Gastrocnemius medialis (tissue), 4 donors: ENCODE results near the gene PLB1. TPM values are rescaled to one million over a fixed set of nuclear protein-coding genes. Genes with fewer than 3 reads are reported as not detected.

Experiments
- ATAC-seq, 2 donors: fragments of 150-250 bp; one replicate each; pipeline ENCODE4 v1.9.1; 2016
- DNase-seq, 2 donors: peaks; one replicate each; pipeline ENCODE4 v3.0.0-alpha.2; 2019
- H3K27ac ChIP-seq, 4 donors: fragments of 200-600 bp; sonication (generic); 1 replicate in 1 of 4; 2 replicates in 3 of 4; pipeline ENCODE4 v1.5.1; 2016 to 2018; ENCODE audit warnings: mild to moderate bottlenecking in 2 of 4, moderate library complexity in 1 of 4
- H3K27me3 ChIP-seq, 3 donors: fragments of 200-600 bp; sonication (generic) in 2 of 3; 1 replicate in 1 of 3; 2 replicates in 2 of 3; pipeline versions ENCODE4 v1.5.1 to v1.6.0; 2016 to 2019; ENCODE audit warnings: mild to moderate bottlenecking in 1 of 3, moderate library complexity in 1 of 3
- H3K36me3 ChIP-seq, 2 donors: fragments of 200-600 bp; sonication (generic) in 1 of 2; one replicate each; pipeline ENCODE4 v1.5.1; 2017 to 2018
- H3K4me1 ChIP-seq, 2 donors: fragments of 200-600 bp; sonication (generic) in 1 of 2; one replicate each; pipeline ENCODE4 v1.5.1; 2016 to 2017; ENCODE audit warnings: mild to moderate bottlenecking in 2 of 2
- H3K4me3 ChIP-seq, 4 donors: fragments of 200-600 bp; sonication (generic) in 3 of 4; 1 replicate in 1 of 4; 2 replicates in 3 of 4; pipeline ENCODE4 v1.5.1; 2016 to 2019; ENCODE audit warnings: mild to moderate bottlenecking in 2 of 4
- H3K9me3 ChIP-seq, 3 donors: fragments of 200-600 bp; sonication (generic) in 2 of 3; 1 replicate in 1 of 3; 2 replicates in 2 of 3; pipeline ENCODE4 v1.5.1; 2016 to 2019
- POLR2A ChIP-seq, 2 donors: fragments of 450-650 bp; IDR thresholded peaks; one replicate each; pipeline ENCODE4 v1.6.1; 2017; ENCODE audit warnings: antibody characterized with exemption in 2 of 2, mild to moderate bottlenecking in 2 of 2, moderate library complexity in 2 of 2
- in situ Hi-C, 4 donors: fragments of 200-750 bp; cut with MboI; loops; one replicate each; pipeline versions ENCODE4 v1.15.0 to v1.8.0; 2017; ENCODE audit warnings: low sequenced_read_pairs in 4 of 4
- intact Hi-C: fragments of 100-400 bp; cut with DNase I; formaldehyde crosslinking; loops from one replicate; pipeline ENCODE4 v1.15.1; 2023; ENCODE audit warnings: low total_unique reads
- total RNA-seq, 4 donors: library from RNA; depleted of rRNA; stranded (reverse); fragments of >200 nt; gene quantifications; one replicate each; pipeline versions ENCODE4 v1.1.0 to v1.2.3, GENCODE V29; 2016
- TF ChIP-seq, protein P1 (sequence below), 5 experiments: fragments of 450-650 bp in 3 of 5; fragments of 200-600 bp in 2 of 5; sonication (generic) in 2 of 5; IDR thresholded peaks in 4 of 5; conservative IDR thresholded peaks in 1 of 5; 1 replicate in 4 of 5; 2 replicates in 1 of 5; pipeline ENCODE4 v1.5.1; 2016 to 2019; ENCODE audit warnings: antibody characterized with exemption in 5 of 5, mild to moderate bottlenecking in 3 of 5, moderate library complexity in 3 of 5

Gene PLB1
- total RNA-seq, 4 donors from 2014 or later, result 1.2 to 4.3 (median 2.8) TPM

DNA sequence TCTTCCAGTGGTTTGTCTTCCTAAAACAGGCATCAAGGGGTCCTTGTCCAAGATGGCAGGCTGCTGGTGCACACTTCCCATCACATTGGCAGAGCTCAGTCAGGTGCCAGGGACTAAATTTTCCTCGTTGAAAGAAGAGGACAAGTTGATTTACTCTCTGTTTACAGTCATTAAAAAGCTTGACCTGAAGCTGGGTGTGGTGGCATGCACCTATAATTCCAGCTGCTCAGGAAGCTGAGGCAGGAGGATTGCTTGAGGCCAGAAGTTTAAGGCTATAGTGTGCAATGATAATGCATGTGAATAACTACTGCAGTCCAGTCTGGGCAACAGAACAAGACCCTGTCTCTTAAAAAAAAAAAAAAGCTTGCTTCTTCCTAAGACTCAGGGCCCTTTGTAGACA, 3.6 kb upstream of the PLB1 start:
- intact Hi-C loops (no loop called here), in situ Hi-C loops (no loop called here)
- no peaks in the 10 kb centered on the region for H3K9me3 ChIP-seq
- ATAC-seq, result no peak
- no peak overlapping the region for H3K4me3 ChIP-seq
- no peak overlapping the region for H3K27ac ChIP-seq
- H3K4me1 ChIP-seq, result no peaks in the 10 kb centered on the region
- no peak for DNase-seq
- TF ChIP-seq, protein P1, sequence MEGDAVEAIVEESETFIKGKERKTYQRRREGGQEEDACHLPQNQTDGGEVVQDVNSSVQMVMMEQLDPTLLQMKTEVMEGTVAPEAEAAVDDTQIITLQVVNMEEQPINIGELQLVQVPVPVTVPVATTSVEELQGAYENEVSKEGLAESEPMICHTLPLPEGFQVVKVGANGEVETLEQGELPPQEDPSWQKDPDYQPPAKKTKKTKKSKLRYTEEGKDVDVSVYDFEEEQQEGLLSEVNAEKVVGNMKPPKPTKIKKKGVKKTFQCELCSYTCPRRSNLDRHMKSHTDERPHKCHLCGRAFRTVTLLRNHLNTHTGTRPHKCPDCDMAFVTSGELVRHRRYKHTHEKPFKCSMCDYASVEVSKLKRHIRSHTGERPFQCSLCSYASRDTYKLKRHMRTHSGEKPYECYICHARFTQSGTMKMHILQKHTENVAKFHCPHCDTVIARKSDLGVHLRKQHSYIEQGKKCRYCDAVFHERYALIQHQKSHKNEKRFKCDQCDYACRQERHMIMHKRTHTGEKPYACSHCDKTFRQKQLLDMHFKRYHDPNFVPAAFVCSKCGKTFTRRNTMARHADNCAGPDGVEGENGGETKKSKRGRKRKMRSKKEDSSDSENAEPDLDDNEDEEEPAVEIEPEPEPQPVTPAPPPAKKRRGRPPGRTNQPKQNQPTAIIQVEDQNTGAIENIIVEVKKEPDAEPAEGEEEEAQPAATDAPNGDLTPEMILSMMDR (IDR thresholded peaks at IDR 0.05 in 4 of 5, conservative IDR thresholded peaks at IDR 0.05 in 1 of 5), result no peak
- TF ChIP-seq POLR2A (IDR thresholded peaks at IDR 0.05), result no peak
- no peaks in the 10 kb centered on the region for H3K36me3 ChIP-seq
- no peaks in the 10 kb centered on the region for H3K27me3 ChIP-seq

DNA sequence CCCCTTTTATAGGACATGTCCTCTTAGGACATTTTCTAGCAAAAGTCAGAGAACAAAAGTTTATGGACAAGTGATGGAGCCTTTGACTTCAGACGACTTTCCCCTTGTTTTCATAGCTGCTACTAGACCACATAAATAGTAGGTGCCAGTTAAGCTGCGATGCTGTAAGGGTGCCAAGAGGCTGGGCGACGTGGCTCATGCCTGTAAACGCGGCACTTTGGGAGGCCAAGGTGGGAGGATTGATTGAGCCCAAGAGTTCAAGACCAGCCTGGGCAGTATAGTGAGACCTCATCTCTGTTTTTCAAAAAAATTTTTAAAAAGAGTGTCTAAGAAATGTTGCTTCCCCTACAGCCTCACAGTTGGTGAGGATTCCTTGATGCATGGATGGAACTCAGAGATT, 2.2 kb upstream of the PLB1 start:
- H3K4me1 ChIP-seq, result no peaks in the 10 kb centered on the region
- in situ Hi-C loops (no loop called here), intact Hi-C loops (no loop called here)
- no peak for ATAC-seq
- H3K27ac ChIP-seq, result no peak overlapping the region
- no peaks in the 10 kb centered on the region for H3K27me3 ChIP-seq
- DNase-seq, result no peak
- TF ChIP-seq, protein P1 (IDR thresholded peaks at IDR 0.05 in 4 of 5, conservative IDR thresholded peaks at IDR 0.05 in 1 of 5), result no peak
- no peak for TF ChIP-seq POLR2A (IDR thresholded peaks at IDR 0.05)
- H3K4me3 ChIP-seq, result no peak overlapping the region
- H3K9me3 ChIP-seq, result no peaks in the 10 kb centered on the region
- no peaks in the 10 kb centered on the region for H3K36me3 ChIP-seq

DNA sequence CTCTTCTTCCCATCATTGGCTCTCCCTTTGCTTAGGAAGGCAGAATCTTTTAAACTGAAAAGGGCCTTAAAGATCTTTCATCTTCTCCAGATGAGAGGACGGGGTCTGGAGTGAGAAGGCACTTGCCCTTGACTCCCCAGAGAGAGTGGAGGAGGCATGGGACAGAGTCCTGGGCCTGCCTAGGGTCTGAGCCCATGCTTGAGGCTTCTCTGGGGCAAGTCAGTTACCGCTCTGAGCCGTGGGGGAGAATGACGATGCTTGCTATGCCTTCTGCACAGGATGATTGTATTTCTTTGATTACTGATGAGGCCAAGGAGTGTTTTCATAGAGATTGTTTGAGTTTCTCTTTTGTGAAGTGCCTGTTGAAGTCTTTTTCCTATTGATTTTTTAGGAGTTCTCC, 921 bp downstream of the PLB1 start:
- Histone ChIP-seq H3K27ac (no peak overlapping the region), H3K9me3 (no peaks in the 10 kb centered on the region), H3K4me1 (no peaks in the 10 kb centered on the region), H3K27me3 (no peaks in the 10 kb centered on the region), H3K4me3 (no peak overlapping the region), H3K36me3 (no peaks in the 10 kb centered on the region)
- in situ Hi-C loops (no loop called here), intact Hi-C loops (no loop called here)
- ATAC-seq, result no peak
- TF ChIP-seq, protein P1 (IDR thresholded peaks at IDR 0.05 in 4 of 5, conservative IDR thresholded peaks at IDR 0.05 in 1 of 5), result no peak
- no peak for TF ChIP-seq POLR2A (IDR thresholded peaks at IDR 0.05)
- no peak for DNase-seq

DNA sequence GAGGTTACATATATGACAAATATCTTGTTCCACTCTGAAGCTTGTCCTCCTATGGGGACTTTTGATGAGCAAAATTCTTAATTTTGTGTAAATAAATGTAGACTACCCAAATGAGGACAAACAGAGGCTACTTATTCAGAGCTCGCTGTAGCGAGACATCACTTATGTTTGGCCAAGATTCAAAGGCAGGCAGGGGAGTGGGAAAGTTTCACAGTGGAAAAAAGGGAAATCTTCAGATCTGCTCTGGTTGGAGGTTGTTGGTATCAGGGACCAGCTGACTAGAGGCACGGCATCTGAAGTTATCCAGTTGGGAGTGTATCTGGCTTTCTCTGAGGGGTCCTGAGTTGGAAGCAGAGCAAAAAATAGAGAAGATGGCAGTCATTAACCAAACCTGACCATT, 1.3 kb downstream of the PLB1 start:
- H3K27ac ChIP-seq, result no peak overlapping the region
- no peaks in the 10 kb centered on the region for H3K4me1 ChIP-seq
- ATAC-seq (no peak), DNase-seq (no peak)
- no peak overlapping the region for H3K4me3 ChIP-seq
- no peak for TF ChIP-seq POLR2A (IDR thresholded peaks at IDR 0.05)
- TF ChIP-seq, protein P1 (IDR thresholded peaks at IDR 0.05 in 4 of 5, conservative IDR thresholded peaks at IDR 0.05 in 1 of 5), result no peak
- no peaks in the 10 kb centered on the region for H3K27me3 ChIP-seq
- no peaks in the 10 kb centered on the region for H3K36me3 ChIP-seq
- no peaks in the 10 kb centered on the region for H3K9me3 ChIP-seq
- in situ Hi-C loops, result no loop called here
- intact Hi-C loops, result no loop called here

DNA sequence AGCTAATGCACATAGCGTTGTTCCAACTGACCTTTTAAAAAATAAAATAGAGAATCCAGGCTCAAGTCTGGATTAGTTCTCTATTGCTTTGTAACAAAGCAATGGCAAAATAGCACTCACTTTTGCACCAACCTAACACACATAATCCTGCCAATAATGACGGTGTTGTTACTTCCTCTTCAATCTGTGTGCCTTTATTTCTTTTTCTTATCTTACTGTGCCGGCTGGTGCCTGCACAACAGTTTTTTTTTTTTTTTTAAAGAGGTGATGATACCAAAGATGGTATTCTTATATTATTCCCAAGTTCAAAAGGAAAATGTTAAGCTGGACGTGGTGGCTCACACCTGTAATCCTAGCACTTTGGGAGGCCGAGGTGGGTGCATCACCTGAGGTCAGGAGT, 3.4 kb downstream of the PLB1 start:
- intact Hi-C loops (no loop called here), in situ Hi-C loops (no loop called here)
- TF ChIP-seq, protein P1 (IDR thresholded peaks at IDR 0.05 in 4 of 5, conservative IDR thresholded peaks at IDR 0.05 in 1 of 5), result no peak
- no peak for TF ChIP-seq POLR2A (IDR thresholded peaks at IDR 0.05)
- no peaks in the 10 kb centered on the region for H3K27me3 ChIP-seq
- H3K4me3 ChIP-seq, result no peak overlapping the region
- H3K4me1 ChIP-seq, result no peaks in the 10 kb centered on the region
- ATAC-seq (no peak), DNase-seq (no peak)
- no peaks in the 10 kb centered on the region for H3K9me3 ChIP-seq
- no peaks in the 10 kb centered on the region for H3K36me3 ChIP-seq
- no peak overlapping the region for H3K27ac ChIP-seq
